Activated B cell treated with CpG ODN at 0.5 μM for 24 hours (primary cell): ENCODE results near the gene MDM2. TPM values are rescaled to one million over a fixed set of nuclear protein-coding genes. Genes with fewer than 3 reads are reported as not detected.

Experiments
- ATAC-seq: fragments of 200-7000 bp; cut with Tn5 transposase; one replicate; pipeline ENCODE4 v1.10.0; 2021; ENCODE audit warnings: low read depth, mild to moderate bottlenecking, moderate library complexity
- CTCF ChIA-PET: fragments of 350-600 bp; sonication (Branson Sonifier 250); formaldehyde crosslinking; loops from one replicate; lab custom pipeline; 2021; ENCODE audit warnings: antibody characterized with exemption; lab: Charles Lee
- POLR2A ChIA-PET: fragments of 350-600 bp; sonication (Branson Sonifier 250); formaldehyde crosslinking; loops from one replicate; lab custom pipeline; 2021; ENCODE audit warnings: antibody characterized with exemption; lab: Charles Lee
- DNase-seq: peaks from one replicate; pipeline ENCODE4 v3.0.0; 2022
- H3K27ac Mint-ChIP-seq: one replicate; pipeline ENCODE4 v1.8.0; 2020; ENCODE audit warnings: mixed read lengths
- H3K27me3 Mint-ChIP-seq: one replicate; pipeline ENCODE4 v1.8.0; 2021; ENCODE audit warnings: mixed read lengths
- H3K36me3 Mint-ChIP-seq: one replicate; pipeline ENCODE4 v1.8.0; 2021; ENCODE audit warnings: low read depth, mixed read lengths
- H3K4me1 Mint-ChIP-seq: one replicate; pipeline ENCODE4 v1.8.0; 2021; ENCODE audit warnings: mixed read lengths
- H3K4me3 Mint-ChIP-seq: one replicate; pipeline ENCODE4 v1.8.0; 2020; ENCODE audit warnings: mild to moderate bottlenecking, mixed read lengths
- H3K9me3 Mint-ChIP-seq: one replicate; pipeline ENCODE4 v1.8.0; 2020; ENCODE audit warnings: mixed read lengths
- intact Hi-C: fragments of 100-400 bp; cut with micrococcal nuclease; formaldehyde crosslinking; loops from one replicate; pipeline ENCODE4 v1.15.1; 2024
- total RNA-seq: library from RNA; stranded (reverse); gene quantifications from 2 replicates; pipeline ENCODE4 v1.2.3, GENCODE V29; 2022
- TF ChIP-seq, protein P1 (sequence below): fragments of 200-600 bp; IDR thresholded peaks from one replicate; pipeline ENCODE4 v1.8.0; 2022; ENCODE audit warnings: antibody characterized with exemption, mild to moderate bottlenecking

Gene MDM2
- total RNA-seq, 1 donor from 2014 or later, result 90.8 TPM

DNA sequence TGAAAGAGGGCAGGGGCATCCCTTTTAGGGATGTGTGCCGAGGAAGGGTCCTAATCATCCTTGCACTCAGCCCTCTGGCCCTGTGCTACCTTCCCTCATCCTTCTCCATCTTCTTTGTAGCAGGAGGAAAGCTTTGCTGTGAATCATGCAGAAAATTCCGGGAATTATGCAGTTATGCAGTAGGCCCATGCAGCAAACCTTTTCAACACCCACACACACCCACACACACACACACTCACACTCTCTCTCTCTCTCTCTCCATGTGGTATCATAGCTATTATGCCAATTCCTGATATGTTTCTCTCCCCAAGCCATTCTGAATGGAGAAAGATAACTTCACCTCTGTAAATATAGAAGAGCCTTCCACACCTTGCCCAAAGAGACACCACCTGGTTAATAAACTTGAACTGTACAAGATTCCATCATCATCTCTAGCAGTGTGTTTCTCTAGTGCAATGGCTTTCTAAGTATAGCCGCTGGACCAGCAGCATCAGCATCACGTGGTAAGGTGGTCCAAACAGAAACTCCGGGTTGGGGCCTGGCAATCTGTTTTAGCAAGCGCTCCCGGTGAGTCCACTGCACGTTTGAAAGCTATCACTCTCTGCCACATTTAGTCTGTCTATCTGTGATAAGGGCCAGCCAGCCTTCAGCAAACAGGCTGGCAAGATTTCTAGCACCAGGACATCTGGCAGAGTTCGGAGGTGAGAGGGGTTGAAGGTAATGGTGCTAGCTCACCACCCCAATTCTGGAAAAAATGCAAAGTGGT lies 57.6 kb downstream of the MDM2 start:
- no peaks in the 10 kb centered on the region for H3K27me3 Mint-ChIP-seq
- TF ChIP-seq, protein P1, sequence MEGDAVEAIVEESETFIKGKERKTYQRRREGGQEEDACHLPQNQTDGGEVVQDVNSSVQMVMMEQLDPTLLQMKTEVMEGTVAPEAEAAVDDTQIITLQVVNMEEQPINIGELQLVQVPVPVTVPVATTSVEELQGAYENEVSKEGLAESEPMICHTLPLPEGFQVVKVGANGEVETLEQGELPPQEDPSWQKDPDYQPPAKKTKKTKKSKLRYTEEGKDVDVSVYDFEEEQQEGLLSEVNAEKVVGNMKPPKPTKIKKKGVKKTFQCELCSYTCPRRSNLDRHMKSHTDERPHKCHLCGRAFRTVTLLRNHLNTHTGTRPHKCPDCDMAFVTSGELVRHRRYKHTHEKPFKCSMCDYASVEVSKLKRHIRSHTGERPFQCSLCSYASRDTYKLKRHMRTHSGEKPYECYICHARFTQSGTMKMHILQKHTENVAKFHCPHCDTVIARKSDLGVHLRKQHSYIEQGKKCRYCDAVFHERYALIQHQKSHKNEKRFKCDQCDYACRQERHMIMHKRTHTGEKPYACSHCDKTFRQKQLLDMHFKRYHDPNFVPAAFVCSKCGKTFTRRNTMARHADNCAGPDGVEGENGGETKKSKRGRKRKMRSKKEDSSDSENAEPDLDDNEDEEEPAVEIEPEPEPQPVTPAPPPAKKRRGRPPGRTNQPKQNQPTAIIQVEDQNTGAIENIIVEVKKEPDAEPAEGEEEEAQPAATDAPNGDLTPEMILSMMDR, result no peak
- no peaks in the 10 kb centered on the region for H3K36me3 Mint-ChIP-seq
- H3K9me3 Mint-ChIP-seq, result no peaks in the 10 kb centered on the region
- DNase-seq (no peak), ATAC-seq (no peak)
- POLR2A ChIA-PET, result no interaction called here
- intact Hi-C loops, result loop anchor here (2.0 kb wide), 1 partner anchor 35 kb away; no protein-coding TSS in a partner anchor
- no peak overlapping the region for H3K4me3 Mint-ChIP-seq
- CTCF ChIA-PET, result interaction anchor here (0.6 to 2.3 kb wide), 2 partner anchors 48 to 205 kb away, joined by 3 to 10 read pairs; no protein-coding TSS in a partner anchor
- no peak overlapping the region for H3K27ac Mint-ChIP-seq
- peaks cover 18% of the 10 kb centered on the region for H3K4me1 Mint-ChIP-seq

DNA sequence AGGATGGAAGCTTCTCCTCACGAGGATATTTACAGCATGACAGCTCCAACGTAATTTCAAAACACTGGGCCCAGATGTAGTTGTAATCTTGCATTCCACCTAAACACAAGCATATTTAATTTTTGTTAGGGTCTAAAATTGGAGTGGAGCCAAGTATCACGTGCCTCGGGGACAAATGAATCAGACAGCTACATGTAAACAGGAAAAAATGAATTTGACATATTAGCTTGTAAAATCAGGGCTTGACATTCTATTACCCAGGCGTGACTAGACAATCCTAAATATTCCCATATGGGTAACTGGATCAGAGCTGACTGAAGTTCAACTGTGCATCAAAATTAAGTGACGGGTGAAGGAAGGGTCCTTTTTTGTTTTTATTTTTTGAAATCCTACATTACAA lies 59.0 kb downstream of the MDM2 start:
- DNase-seq (no peak), ATAC-seq (no peak)
- H3K27me3 Mint-ChIP-seq, result no peaks in the 10 kb centered on the region
- no peak overlapping the region for H3K27ac Mint-ChIP-seq
- H3K36me3 Mint-ChIP-seq, result no peaks in the 10 kb centered on the region
- intact Hi-C loops, result no loop called here
- ChIA-PET CTCF (interaction anchor here (1.4 to 1.6 kb wide), 3 partner anchors 185 to 290 kb away, joined by 3 to 5 read pairs (median 5); no protein-coding TSS in a partner anchor), POLR2A (no interaction called here)
- TF ChIP-seq, protein P1, result no peak
- peaks cover 10% of the 10 kb centered on the region for H3K4me1 Mint-ChIP-seq
- H3K4me3 Mint-ChIP-seq, result no peak overlapping the region
- no peaks in the 10 kb centered on the region for H3K9me3 Mint-ChIP-seq

DNA sequence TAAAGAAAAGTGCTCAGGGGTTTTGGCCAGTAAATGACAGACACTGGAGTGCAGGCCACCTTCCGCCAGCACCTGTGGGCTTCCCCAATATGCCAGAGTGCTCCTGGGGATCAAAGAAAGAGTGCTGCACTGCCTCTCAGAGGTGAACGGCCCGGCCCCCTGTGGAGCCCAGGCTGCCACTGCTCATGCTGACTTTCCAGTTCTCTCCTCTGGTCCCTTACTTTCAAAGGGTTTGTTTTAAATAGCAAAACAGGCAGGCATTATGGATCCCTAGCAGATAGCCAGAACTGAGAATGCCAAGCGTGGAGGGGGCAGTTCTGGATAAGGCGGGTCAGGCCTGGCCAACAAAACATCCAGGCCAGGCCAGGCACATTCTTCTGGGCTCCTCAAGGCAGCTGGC lies 59.6 kb downstream of the MDM2 start:
- no peak for DNase-seq
- no peak overlapping the region for H3K4me3 Mint-ChIP-seq
- ChIA-PET POLR2A (no interaction called here), CTCF (interaction anchor here (1.4 to 1.6 kb wide), 3 partner anchors 185 to 289 kb away, joined by 3 to 5 read pairs (median 5); no protein-coding TSS in a partner anchor)
- no peaks in the 10 kb centered on the region for H3K36me3 Mint-ChIP-seq
- no peaks in the 10 kb centered on the region for H3K27me3 Mint-ChIP-seq
- TF ChIP-seq, protein P1, result no peak
- no peaks in the 10 kb centered on the region for H3K9me3 Mint-ChIP-seq
- H3K27ac Mint-ChIP-seq, result no peak overlapping the region
- no peak for ATAC-seq
- intact Hi-C loops, result no loop called here
- peaks cover 6% of the 10 kb centered on the region for H3K4me1 Mint-ChIP-seq

DNA sequence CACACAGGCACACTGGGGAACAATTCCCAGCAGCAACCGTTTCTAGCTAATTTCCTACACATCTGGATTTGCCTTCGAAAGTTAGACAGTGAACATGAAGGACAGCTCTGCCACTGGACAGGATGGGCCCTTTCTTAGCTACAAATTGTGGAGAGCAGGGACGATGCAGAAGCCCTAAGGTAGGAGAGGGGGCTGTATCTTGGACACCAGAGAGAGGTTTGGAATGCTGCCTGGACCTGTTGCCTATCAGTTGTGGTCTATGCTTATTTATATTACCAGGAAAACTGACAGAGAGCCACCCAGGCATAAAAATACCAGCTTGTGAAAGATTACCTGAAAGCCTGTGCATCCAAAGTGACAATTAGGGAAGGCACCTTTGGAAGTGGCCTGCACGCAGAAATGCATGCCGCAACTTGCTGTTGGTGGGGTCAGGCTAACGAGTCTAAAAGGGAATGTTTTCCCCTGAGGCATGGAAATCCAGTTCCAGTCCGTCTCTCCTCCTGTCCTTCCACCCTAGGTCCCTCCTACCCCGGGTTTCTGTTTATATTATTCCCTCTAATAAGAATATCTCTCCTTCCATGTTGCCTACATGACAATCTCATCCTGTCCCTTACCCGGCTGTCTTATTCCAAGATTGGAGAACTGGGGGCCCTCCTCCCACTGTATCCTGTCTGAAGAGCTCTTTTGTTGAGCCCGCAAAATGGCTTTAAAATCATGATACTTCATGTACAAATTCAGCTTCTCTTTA lies 60.2 kb downstream of the MDM2 start:
- Mint-ChIP-seq H3K4me3 (no peak overlapping the region), H3K27ac (no peak overlapping the region), H3K9me3 (no peaks in the 10 kb centered on the region), H3K27me3 (no peaks in the 10 kb centered on the region), H3K4me1 (peaks cover 6% of the 10 kb centered on the region), H3K36me3 (no peaks in the 10 kb centered on the region)
- DNase-seq (no peak), ATAC-seq (no peak)
- CTCF ChIA-PET, result interaction anchor here (1.4 to 1.6 kb wide), 4 partner anchors 184 to 289 kb away, joined by 3 to 9 read pairs (median 5); no protein-coding TSS in a partner anchor
- intact Hi-C loops, result no loop called here
- TF ChIP-seq, protein P1, result no peak
- POLR2A ChIA-PET, result interaction anchor here (0.6 kb wide), 1 partner anchor 1011 kb away, joined by 4 read pairs; no protein-coding TSS in a partner anchor

DNA sequence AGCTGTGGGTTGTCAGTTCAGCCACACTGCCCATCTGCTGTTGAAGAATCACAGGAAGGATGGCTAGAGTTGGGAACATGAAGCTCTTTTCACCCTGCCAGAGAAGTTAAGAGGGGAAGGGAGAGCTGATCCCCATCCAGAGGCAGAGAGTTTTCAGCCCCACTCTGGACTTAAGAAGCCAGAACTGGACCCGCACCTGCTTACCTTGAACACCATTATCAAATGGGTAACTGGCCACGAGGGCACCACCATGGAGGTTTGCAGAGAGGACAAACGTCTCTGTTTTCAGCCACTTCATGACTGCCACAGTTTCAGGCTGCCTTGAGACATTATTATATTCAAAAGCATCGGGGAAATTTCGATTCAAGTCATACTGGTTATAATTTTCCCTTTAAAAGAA lies 62.0 kb downstream of the MDM2 start:
- ATAC-seq, result no peak
- CTCF ChIA-PET, result no interaction called here

More for the DNA sequence above, 62.0 kb downstream of the MDM2 start:
- Mint-ChIP-seq H3K36me3 (no peaks in the 10 kb centered on the region), H3K27me3 (no peaks in the 10 kb centered on the region), H3K9me3 (no peaks in the 10 kb centered on the region), H3K27ac (no peak overlapping the region), H3K4me1 (peaks cover 5% of the 10 kb centered on the region), H3K4me3 (no peak overlapping the region)
- TF ChIP-seq, protein P1, result no peak
- POLR2A ChIA-PET, result interaction anchor here (0.6 kb wide), 1 partner anchor 601 kb away, joined by 3 read pairs; no protein-coding TSS in a partner anchor
- DNase-seq, result no peak
- intact Hi-C loops, result no loop called here
